GM18870 (cell line): ENCODE measurements around the gene LCN15.
A peak's percentile ranks its signal among the peaks of the same experiment; 100 is the strongest.
"Not testable (repeated sequence)": the region's sequence is repeated elsewhere in the genome, so short reads cannot be mapped to it uniquely, and the experiment has no call there.

Source experiments
- ATAC-seq: cut with Tn5 transposase; IDR thresholded peaks from one replicate; pipeline ENCODE4 v1.9.1; 2021; ENCODE audit warnings: moderate library complexity; ENCODE audit not compliant: unreplicated experiment

Gene LCN15

DNA sequence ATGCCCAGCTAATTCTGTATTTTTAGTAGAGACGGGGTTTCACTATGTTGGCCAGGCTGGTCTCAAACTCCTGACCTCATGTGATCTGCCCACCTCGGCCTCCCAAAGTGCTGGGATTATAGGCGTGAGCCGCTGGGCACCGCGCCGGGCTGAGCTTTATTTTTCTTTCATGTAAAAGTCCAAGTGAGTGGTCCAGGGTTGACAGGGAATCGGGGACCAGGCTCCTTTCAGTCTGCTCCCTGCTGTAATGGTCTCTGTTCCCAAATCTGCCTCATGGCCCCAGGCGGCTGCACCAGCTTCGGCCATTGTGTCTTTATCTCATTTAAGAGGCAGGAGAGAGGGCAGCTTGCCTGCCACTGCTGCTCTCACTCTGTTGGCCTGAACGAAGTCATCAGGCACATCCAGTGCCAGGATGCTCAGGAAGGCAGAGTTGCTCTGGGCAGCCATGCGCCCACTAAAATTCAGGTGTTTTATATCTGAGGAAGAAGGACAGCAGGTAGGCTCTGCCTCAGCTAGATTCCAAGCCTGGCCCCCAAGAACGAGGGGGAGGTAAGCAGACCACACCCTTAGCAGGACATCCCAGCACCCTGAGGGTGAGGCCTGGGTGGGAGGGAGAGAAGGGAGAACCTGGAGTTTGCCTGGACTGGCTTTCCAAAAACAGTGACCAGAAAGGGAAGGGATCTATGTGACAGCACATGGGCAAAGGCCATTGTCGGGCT, 30.1 kb upstream of the LCN15 start:
- ATAC-seq, result no peak

DNA sequence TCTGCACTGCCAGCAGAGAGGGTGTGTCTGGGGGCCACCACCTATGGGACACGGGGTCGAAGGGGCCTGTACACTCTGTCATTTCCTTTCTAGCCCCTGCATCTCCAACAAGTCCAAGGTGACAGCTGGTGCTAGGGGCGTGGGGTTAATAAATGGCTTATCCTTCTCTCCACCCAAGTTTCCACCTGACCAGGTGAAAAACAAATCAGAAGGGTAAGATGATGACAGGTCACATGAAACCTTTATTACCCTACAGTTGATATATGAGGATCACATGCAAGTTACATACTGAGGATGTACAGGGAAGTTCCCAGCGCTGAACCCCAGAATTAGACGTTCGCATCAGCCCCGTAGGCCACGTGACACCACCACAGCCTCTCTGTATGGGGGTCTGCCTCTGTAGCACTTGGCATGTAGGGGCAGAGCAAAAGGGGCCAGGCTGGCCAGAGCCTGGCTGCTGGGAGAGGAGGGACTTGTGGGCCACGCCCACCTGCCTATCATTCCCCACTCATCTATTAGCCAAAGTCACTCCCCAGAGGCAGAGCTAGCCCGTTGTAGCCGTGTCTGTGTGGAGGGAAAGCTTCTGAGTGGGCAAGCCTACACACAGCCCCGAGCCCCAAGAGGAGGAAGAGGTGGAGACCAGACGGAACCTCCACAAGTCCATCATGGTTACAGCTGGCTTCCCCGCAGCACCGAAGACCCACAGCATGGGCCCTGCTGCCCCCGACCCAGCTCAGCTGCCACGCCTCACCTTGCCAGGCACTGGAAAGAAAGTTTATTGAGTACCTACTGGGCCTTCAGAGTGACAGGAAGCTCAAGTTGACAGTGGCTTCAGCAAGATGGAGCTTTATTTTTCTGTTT, 29.0 kb upstream of the LCN15 start:
- no peak for ATAC-seq

DNA sequence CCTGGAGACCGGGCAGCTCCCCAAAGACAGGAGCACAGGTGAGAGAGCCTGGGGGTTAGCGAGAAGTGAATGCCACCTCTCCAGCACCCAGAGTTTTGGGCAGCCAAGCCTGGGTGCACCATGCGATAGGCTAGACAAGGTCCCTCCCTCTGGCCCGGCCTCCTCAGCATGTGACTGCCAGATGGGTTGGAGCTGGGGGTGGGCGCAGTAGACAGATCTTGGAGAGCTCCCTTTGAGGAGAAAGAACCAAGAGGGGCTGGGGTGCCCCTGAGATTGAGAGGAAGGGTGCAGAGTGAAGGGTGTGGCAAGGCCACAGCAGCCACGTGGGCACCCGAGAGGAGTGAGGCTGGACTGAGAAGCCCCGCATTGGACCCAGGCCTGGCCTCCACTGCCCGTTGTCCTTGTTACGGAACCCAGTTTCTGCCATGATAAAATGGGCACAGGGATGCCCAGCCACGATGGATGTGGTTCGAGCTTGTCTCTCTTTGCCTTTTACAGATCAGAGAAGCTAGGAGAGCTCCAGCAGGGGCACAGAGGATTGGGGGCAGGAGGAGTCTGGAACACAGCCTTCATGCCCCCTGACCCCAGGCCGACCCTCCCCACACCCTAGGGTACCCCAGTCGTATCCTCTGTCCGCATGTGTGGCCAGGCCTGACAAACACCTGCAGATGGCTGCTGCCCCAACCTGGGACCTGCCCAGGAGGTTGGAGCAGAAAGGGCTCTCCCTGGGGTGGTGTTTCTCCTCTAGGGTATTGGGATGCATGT, 28.2 kb upstream of the LCN15 start:
- no peak for ATAC-seq

DNA sequence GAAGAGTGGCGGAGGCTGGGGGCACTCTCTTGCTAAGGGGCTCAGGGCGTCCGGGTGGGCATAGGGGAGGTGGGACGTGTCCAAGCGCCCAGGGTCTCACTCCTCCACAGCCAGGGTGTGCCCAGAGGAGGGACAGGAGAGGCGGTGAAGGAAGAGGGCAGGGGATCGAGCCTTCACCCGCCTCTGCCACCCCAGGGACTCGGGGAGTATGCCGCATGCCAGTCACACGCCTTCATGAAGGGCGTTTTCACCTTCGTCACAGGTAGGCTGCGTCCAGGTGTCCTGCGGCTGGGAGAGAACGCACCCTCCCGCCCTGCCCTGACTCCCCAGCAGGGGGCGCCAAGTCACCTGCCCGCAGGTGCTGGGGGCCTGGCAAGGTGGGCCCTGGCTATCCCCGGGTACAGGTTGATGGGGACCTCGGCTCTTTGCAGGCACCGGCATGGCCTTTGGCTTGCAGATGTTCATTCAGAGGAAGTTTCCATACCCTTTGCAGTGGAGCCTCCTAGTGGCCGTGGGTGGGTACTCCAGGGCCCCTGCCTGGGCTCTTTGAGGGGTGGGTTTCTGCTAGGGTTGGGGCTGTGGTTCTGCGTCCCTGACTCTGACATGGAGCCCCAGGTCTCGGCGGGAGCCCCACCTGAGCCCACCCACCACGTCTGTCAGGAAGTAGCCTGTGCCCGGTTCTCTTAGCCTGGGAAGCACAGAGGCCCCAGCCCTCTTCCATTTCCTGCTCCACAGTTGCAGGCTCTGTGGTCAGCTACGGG, 27.4 kb upstream of the LCN15 start:
- peak; percentile 16 for ATAC-seq

DNA sequence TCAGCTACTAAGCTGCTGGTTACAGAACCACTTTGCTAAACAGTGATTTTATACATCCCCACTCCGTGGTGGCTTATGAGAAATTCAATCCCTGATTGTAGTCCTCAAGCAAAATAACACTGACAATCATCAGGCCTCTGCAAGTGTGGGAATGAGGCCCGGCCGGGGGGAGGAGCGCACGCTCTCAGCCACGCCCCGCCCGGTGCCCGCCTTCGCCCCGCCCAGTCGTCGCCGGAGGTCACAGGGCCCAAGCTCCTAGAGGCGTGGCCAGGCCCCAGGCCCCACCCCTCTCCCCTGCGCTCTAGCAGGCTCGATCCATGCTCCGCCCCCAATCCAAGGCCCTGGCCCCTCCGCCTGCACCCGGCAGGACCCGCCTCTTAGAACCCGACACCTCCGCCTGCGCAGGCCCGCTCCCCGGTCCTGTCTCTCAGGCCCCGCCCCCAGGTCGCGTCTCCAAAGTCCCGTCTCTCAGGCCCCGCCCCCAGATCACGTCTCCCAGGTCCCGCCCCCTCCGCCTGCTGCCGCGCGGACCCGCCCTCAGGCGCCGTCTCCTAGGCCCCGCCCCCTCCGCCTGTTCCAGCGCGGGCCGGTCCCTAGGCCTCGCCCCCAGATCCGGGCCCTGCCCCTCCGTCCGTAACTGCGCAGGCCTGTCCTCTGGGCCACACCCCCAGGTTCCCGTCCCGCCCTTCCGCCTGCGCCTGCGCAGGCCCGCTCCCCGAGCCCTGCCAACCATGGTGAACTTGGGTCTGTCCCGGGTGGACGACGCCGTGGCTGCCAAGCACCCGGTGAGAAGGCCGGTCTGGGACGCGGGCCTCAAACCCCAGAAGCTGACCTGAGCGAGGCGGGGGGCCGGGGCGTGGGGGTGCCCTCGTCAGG, 26.6 kb upstream of the LCN15 start, which contains the start of gene TMEM141:
TMEM141 (plus strand) TSS at position 705 of the 876 bp plus-strand sequence; CDS start at position 732, 27 bp downstream.
- peak; percentile 58 for ATAC-seq

DNA sequence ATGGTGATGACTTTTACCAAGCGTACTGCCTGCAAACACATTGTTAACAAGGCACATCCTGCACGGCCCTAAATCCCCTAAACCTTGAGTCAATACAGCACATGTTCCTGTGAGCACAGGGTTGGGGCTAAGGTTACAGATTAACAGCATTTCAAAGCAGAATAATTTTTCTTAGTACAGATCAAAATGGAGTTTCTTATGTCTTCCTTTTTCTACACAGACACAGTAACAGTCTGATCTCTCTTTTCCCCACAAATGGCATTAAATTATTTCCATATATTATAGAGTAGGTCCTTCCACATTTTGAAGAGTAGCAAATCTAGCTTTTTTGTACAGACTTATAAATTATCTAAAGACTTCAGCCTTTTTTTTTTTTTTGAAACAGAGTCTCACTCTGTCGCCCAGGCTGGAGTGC, 25.2 kb upstream of the LCN15 start:
- no peak for ATAC-seq

DNA sequence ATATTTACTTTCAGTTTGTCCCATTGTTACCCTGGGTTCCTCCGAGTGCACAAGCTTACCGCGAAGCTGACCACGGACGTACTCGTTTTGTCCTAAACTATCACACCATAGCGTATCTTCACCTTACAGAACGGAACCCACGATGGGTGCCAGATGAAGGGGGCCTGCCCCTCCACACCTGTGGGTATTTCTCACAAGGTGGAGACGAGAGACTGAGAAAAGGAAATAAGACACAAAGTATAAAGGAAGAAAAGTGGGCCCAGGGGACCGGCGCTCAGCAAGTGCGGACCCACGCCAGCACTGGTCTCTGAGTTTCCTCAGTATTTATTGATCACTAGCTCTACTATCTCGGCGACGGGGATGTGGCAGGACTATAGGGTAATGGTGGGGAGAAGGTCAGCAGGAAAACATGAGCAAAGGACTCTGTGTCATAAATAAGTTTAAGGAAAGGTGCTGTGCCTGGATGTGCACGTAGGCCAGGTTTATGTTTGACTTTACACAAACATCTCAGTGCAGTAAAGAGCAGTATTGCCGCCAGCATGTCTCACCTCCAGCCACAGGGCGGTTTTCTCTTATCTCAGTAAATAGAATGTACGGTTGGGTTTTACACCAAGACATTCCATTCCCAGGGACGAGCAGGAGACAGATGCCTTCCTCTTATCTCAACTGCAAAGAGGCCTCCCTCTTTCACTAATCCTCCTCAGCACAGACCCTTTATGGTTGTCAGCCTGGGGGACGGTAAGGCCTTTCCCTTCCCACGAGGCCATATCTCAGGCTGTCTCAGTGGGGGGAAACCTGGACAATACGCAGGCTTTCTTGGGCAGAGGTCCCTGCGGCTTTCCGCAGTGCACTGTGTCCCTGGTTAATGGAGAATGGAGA, 24.6 kb upstream of the LCN15 start:
- ATAC-seq, result not testable (repeated sequence)

DNA sequence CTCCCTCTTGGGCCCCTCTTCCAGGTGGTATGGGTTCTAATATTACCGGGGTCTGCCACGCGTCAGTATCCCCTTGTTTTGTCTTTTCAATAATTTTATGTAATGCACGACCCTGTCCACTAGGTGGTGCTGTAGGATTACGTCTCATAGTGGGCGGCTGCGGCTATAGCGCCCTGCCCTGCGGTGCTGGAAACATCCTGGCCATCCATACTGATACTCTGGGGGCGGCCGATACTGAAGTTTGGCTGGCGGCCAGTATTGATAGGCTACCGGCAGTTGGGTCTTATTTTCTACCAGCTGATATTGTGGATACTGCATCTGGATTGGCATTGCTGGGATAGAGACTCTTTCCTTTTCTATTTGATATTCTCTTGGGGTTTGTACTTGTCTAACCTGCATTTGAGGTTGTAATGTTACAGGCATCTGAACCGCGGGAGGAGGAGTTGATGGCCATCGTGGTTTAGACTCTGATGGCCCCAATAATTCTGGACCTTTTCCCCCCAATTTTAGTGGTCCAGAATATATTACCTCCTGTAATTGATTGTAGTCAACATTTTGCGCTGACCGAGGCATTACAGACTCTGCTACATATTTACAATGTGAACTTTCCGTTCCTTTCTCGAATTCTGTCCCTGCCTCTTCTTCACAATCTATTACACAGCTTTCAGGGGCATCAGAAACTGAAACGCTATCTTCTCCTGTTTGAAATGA, 23.5 kb upstream of the LCN15 start:
- no peak for ATAC-seq

DNA sequence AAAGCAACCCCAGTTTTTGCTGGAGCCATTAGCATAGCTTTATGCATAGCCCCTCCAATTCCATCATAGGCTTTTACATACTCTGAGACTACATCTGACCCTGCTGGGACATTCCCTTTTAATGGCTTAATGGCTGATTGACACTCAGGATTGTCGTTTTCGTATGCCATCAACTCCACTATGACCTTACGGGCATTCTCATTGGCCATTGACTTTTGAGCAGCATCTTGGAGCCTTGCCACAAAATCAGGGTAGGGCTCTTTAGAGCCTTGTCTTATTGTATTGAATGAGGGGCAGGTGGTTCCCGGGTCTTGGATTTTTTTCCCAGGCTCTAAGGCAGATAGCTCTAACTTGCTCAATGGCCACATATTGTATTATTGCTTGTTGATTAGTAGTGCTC, 22.7 kb upstream of the LCN15 start:
- not testable (repeated sequence) for ATAC-seq

DNA sequence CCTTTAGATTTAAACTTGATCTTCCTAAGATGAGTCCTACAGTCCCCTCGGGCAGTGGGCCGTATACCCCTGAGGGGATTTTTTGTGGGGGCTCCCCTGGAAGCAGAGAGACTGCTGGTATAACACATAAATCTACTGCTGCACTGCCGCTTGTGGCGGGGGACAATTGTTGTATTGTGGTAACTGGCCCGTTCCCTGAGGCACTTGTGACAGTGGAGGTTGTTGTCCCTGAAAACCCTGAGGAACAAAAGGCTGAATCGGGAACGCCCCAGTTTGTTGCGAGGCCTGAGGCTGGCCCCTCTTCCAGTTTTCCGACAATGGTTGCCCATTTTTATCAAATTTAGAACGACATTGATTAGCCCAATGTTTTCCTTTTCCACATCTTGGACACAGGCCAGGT, 22.1 kb upstream of the LCN15 start:
- ATAC-seq, result no peak

DNA sequence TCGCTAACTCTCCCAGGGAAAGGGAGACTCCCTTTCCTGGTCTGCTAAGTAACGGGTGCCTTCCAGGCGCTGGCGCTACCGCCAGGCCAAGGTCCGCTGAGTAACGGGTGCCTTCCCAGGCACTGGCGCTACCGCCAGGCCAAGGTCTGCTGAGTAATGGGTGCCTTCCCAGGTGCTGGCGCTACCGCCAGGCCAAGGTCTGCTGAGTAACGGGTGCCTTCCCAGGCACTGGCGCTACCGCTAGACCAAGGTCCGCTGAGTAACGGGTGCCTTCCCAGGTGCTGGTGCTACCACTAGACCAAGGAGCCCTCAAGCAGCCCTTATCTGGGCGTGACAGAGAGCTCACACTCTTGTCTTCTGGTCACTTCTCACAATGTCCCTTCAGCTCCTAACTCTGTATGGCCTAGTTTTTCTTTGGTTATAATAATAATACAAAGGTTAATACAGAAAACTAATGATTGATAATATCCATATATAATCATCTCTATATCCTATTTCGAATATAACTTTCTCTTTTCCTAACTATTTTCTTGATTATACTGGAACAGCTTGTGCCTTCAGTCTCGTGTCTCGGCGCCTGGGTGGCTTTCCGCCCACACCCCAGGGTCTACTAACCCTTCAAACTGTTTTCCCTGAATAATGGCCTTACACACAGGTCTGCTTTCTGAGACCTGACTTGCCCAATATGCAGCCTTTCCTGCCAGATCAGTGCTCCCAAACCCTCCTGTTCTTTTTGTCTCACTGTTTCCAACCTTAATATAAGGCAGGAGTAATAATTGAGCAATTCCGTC, 21.4 kb upstream of the LCN15 start:
- not testable (repeated sequence) for ATAC-seq

DNA sequence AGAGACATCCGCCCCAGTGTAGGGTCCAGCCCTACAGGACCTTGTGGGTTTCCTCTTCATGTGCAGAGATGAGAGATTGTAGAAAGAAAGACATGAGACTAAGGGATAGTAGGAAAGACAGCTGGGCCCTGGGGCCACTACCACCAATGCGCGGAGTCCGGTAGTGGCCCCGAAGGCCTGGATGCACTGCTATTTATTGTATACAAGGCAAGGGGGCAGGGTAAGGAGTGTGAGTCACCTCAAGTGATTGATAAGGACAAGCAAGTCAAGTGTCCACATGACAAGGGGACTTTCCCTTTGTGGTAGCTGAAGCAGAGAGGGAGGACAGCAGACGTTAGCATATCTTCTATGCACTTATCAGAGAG, 20.7 kb upstream of the LCN15 start:
- no peak for ATAC-seq

DNA sequence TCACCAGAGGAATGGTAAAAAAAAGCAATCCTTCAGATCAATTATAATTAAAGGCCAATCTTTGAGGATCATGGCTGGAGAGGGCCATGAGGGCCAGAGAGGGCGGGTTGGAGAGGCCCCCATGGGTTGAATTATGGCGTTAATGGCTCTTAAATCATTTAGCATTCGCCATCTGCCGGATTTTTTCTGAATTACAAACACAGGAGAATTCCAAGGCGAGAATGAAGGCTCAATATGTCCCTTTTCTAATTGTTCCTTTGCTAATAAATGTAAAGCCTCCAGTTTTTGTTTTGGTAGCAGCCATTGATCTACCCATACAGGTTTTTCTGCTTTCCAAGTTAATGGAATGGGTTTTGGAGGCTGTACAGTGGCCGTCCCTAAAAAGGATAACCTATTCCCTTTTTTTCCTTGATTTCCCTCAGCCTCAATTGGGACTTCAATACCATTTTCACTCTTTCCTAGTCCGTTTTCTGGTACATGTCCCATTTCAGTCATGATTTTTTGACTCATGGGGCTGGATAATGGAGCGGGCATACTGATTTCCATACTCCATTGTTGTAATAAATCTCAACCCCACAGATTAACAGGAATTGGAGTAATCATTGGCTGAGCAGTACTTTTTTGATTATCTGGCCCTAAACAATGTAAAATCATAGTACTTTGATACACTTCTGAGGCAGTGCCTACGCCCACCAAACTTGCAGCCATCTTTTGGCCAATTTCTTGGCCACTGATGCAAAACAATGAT, 20.1 kb upstream of the LCN15 start:
- no peak for ATAC-seq

DNA sequence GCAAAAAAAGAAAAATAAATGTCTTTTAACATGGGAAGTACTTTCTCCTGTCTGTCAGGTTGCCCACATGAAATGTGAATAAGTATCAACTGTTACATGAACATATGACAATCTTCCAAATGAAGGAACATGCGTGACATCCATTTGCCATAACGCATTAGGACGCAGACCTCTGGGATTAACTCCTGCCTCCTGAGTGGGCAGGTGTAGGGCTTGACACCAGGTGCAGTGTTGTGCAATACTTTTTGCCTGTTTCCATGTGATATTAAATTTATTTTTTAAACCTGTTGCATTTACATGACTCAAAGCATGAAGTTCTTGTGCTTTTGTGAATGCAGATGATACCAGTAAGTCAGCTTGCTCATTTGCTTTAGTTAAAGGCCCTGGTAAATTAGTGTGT, 18.1 kb upstream of the LCN15 start:
- no peak for ATAC-seq

DNA sequence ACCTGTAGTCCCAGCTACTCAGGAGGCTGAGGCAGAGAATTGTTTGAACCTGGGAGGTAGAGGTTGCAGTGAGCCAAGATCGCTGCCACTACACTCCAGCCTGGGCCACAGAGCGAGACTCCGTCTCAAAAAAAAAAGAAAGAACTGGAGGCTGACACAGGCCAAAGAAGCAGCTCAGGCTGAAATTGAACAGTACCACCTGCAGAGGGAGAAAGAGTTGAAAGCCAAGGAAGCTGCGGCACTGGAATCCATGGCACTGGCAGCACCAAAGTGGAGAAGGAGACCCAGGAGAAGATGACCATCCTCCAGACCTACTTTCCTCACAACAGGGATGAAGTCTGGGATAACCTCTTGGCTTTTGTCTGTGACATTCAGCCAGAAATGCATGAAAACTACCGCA, 15.5 kb upstream of the LCN15 start:
- ATAC-seq, result no peak

DNA sequence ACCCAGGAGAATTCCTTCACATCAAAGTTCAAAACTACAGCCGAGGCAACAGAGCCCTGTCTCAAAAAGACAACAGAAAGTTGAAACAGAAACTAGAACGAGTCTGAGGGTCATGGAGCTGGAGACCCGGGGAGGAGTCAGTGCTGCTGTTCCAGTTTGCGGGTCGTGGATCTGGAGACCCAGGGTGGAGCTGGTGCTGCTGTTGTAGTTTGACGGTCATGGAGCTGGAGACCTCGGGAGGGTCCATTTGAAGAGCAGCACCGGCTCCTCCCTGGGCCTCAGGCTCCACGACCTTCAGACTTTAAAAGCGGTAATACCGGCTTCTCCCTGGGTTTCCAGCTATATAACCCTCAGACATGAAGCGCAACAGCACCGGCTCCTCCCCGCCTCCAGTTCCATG, 13.0 kb upstream of the LCN15 start:
- no peak for ATAC-seq

DNA sequence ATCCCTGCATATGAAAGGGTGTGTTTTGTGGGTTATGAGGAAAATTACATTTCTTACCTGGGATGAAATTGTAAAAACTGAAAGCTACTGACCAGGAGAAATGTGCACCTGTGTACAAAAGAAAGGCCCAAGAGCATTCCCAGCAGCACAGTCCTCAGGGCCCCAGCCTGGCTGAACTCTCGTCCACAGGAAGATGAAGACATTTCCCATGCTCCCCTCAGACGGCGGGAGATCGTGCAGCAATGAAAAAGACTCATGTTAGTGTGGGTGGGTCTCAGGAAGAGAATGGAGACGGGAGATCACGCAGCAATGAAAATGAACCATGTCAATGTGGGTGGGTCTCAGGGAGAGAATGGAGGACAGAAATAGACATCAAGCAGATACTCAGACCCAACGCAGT, 12.6 kb upstream of the LCN15 start:
- no peak for ATAC-seq
